WTC11 (cell line): Measurements from ENCODE around the gene ABCB8. TPM values are rescaled to one million over a fixed set of nuclear protein-coding genes. Genes with fewer than 3 reads are reported as not detected.
A peak's percentile ranks its signal among the peaks of the same experiment; 100 is the strongest.

Experiments
- ATAC-seq: fragments of 200-7000 bp; cut with Tn5 transposase; 2 replicates; pipeline ENCODE4 v1.10.0; 2021; ENCODE audit warnings: mild to moderate bottlenecking, moderate library complexity
- CTCF ChIA-PET: fragments of 300-600 bp; sonication (Branson Sonifier 250); formaldehyde crosslinking; loops from one replicate; lab custom pipeline; 2021; ENCODE audit warnings: antibody characterized with exemption; lab: Charles Lee
- POLR2A ChIA-PET: fragments of 350-600 bp; sonication (Branson Sonifier 250); formaldehyde crosslinking; loops from one replicate; lab custom pipeline; 2021; ENCODE audit warnings: antibody characterized with exemption; lab: Charles Lee
- DNase-seq: peaks from one replicate; pipeline ENCODE4 v3.0.0; 2021; ENCODE audit warnings: low spot score
- H3K27ac Mint-ChIP-seq: 2 replicates; pipeline ENCODE4 v1.8.0; 2021; ENCODE audit warnings: mixed read lengths
- H3K27me3 Mint-ChIP-seq: 2 replicates; pipeline ENCODE4 v1.8.0; 2021; ENCODE audit warnings: low read depth, mild to moderate bottlenecking, moderate library complexity, mixed read lengths
- H3K36me3 Mint-ChIP-seq: 2 replicates; pipeline ENCODE4 v1.8.0; 2021; ENCODE audit warnings: mixed read lengths
- H3K4me1 Mint-ChIP-seq: 2 replicates; pipeline ENCODE4 v1.8.0; 2022; ENCODE audit warnings: mixed read lengths
- H3K4me3 Mint-ChIP-seq: 2 replicates; pipeline ENCODE4 v1.8.0; 2021; ENCODE audit warnings: mild to moderate bottlenecking, moderate library complexity, mixed read lengths
- H3K9me3 Mint-ChIP-seq: 2 replicates; pipeline ENCODE4 v1.8.0; 2021; ENCODE audit warnings: mixed read lengths
- AFF4 ChIP-seq: sonication (generic); formaldehyde crosslinking; IDR thresholded peaks from 2 replicates; pipeline ENCODE4 v1.8.1; 2023; ENCODE audit warnings: mild to moderate bottlenecking, missing genetic modification reagents, borderline replicate concordance
- AR ChIP-seq: fragments of 250-450 bp; sonication (Bioruptor Pico); IDR thresholded peaks from 2 replicates; pipeline ENCODE4 v1.9.0; 2021; ENCODE audit warnings: mild to moderate bottlenecking
- E2F4 ChIP-seq: sonication (generic); formaldehyde crosslinking; IDR thresholded peaks from 2 replicates; pipeline ENCODE4 v1.8.1; 2022; ENCODE audit warnings: low read depth, mild to moderate bottlenecking, moderate library complexity, missing genetic modification reagents, borderline replicate concordance
- FOXJ3 ChIP-seq: sonication (generic); formaldehyde crosslinking; IDR thresholded peaks from 2 replicates; pipeline ENCODE4 v1.9.0; 2021; ENCODE audit warnings: missing genetic modification reagents, mild to moderate bottlenecking, borderline replicate concordance
- FOXK1 ChIP-seq: sonication (generic); formaldehyde crosslinking; IDR thresholded peaks from 2 replicates; pipeline ENCODE4 v1.8.0; 2022; ENCODE audit warnings: mild to moderate bottlenecking, moderate library complexity, missing genetic modification reagents
- JAZF1 ChIP-seq: fragments of 250-450 bp; sonication (Bioruptor Pico); IDR thresholded peaks from 2 replicates; pipeline ENCODE4 v1.9.0; 2021; ENCODE audit warnings: moderate library complexity, mild to moderate bottlenecking, inconsistent platforms
- MYBL2 ChIP-seq: sonication (generic); formaldehyde crosslinking; IDR thresholded peaks from 2 replicates; pipeline ENCODE4 v1.8.1; 2023; ENCODE audit warnings: mild to moderate bottlenecking, moderate library complexity, missing genetic modification reagents
- NFE2L1 ChIP-seq: sonication (generic); formaldehyde crosslinking; IDR thresholded peaks from 2 replicates; pipeline ENCODE4 v1.8.1; 2023; ENCODE audit warnings: missing genetic modification reagents
- NR1H2 ChIP-seq: sonication (generic); formaldehyde crosslinking; IDR thresholded peaks from 2 replicates; pipeline ENCODE4 v1.9.0; 2021; ENCODE audit warnings: mild to moderate bottlenecking, moderate library complexity, missing genetic modification reagents
- ZNF232 ChIP-seq: sonication (generic); formaldehyde crosslinking; IDR thresholded peaks from 2 replicates; pipeline ENCODE4 v1.8.0; 2022; ENCODE audit warnings: mild to moderate bottlenecking, missing genetic modification reagents
- ZNF263 ChIP-seq: sonication (generic); formaldehyde crosslinking; IDR thresholded peaks from 2 replicates; pipeline ENCODE4 v1.8.1; 2022; ENCODE audit warnings: low read depth, mild to moderate bottlenecking, moderate library complexity, missing genetic modification reagents
- ZNF423 ChIP-seq: fragments of 250-450 bp; sonication (Bioruptor Pico); IDR thresholded peaks from 2 replicates; pipeline ENCODE4 v2.1.2; 2022; ENCODE audit warnings: mild to moderate bottlenecking, moderate library complexity
- ZNF425 ChIP-seq: fragments of 250-450 bp; sonication (Bioruptor Pico); conservative IDR thresholded peaks from 2 replicates; pipeline ENCODE4 v1.9.0; 2021; ENCODE audit warnings: mild to moderate bottlenecking
- total RNA-seq: library from RNA; stranded (reverse); gene quantifications from 3 replicates; pipeline ENCODE4 v1.2.3, GENCODE V29; 2021
- TF ChIP-seq, protein P1 (sequence below): sonication (generic); formaldehyde crosslinking; IDR thresholded peaks from 2 replicates; pipeline ENCODE4 v1.8.1; 2023; ENCODE audit warnings: mild to moderate bottlenecking, missing genetic modification reagents
- TF ChIP-seq, protein P2 (sequence below): sonication (generic); formaldehyde crosslinking; IDR thresholded peaks from 2 replicates; pipeline ENCODE4 v1.8.0; 2022; ENCODE audit warnings: mild to moderate bottlenecking, missing genetic modification reagents
- TF ChIP-seq, protein P3 (sequence below): sonication (generic); formaldehyde crosslinking; IDR thresholded peaks from 2 replicates; pipeline ENCODE4 v1.8.1; 2023; ENCODE audit warnings: mild to moderate bottlenecking, moderate library complexity, missing genetic modification reagents
- TF ChIP-seq, protein P4 (sequence below): sonication (generic); formaldehyde crosslinking; IDR thresholded peaks from 2 replicates; pipeline ENCODE4 v1.8.0; 2022; ENCODE audit warnings: mild to moderate bottlenecking, missing genetic modification reagents

The ABCB8 gene
- total RNA-seq, 1 experiment from 2014 or later: 35.9 TPM

GRCh38 chr7:151053096-151053495, 24.8 kb downstream of the ABCB8 start (continued):
- no peak for TF ChIP-seq MYBL2 (CRISPR knock-in tag)
- TF ChIP-seq FOXK1: no peak
- TF ChIP-seq, protein P1, sequence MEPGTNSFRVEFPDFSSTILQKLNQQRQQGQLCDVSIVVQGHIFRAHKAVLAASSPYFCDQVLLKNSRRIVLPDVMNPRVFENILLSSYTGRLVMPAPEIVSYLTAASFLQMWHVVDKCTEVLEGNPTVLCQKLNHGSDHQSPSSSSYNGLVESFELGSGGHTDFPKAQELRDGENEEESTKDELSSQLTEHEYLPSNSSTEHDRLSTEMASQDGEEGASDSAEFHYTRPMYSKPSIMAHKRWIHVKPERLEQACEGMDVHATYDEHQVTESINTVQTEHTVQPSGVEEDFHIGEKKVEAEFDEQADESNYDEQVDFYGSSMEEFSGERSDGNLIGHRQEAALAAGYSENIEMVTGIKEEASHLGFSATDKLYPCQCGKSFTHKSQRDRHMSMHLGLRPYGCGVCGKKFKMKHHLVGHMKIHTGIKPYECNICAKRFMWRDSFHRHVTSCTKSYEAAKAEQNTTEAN (CRISPR knock-in tag): no peak
- no peak for TF ChIP-seq AR (CRISPR knock-in tag)
- no peak for TF ChIP-seq FOXJ3
- TF ChIP-seq, protein P2, sequence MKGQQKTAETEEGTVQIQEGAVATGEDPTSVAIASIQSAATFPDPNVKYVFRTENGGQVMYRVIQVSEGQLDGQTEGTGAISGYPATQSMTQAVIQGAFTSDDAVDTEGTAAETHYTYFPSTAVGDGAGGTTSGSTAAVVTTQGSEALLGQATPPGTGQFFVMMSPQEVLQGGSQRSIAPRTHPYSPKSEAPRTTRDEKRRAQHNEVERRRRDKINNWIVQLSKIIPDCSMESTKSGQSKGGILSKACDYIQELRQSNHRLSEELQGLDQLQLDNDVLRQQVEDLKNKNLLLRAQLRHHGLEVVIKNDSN (CRISPR knock-in tag): no peak
- no peak for TF ChIP-seq ZNF423 (CRISPR knock-in tag)

DNA sequence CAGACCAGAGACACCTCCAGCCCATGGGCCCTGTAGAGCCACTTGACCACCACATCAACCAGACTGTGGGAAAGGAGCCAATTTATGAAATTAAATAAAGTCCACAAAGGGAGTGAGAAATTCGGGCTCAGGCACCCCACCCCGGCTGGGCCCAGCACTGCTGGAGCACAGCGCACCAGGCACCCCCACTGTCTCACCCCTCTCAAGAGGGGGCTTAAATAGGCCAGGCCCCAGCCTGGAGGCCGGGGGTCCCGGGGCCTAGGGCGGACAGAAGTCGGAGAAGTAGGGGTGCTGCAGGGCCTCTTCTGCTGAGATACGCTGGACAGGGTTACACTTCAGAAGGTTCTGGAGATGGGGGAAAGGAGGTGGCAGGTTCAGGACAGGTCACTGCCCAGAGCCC, 25.5 kb downstream of the ABCB8 start:
- no peak overlapping the region for H3K27ac Mint-ChIP-seq
- ChIA-PET CTCF (no interaction called here), POLR2A (no interaction called here)
- H3K4me1 Mint-ChIP-seq: peaks cover 23% of the 10 kb centered on the region
- TF ChIP-seq ZNF263 (CRISPR knock-in tag) (no peak), ZNF232 (CRISPR knock-in tag) (no peak)
- TF ChIP-seq, protein P3, sequence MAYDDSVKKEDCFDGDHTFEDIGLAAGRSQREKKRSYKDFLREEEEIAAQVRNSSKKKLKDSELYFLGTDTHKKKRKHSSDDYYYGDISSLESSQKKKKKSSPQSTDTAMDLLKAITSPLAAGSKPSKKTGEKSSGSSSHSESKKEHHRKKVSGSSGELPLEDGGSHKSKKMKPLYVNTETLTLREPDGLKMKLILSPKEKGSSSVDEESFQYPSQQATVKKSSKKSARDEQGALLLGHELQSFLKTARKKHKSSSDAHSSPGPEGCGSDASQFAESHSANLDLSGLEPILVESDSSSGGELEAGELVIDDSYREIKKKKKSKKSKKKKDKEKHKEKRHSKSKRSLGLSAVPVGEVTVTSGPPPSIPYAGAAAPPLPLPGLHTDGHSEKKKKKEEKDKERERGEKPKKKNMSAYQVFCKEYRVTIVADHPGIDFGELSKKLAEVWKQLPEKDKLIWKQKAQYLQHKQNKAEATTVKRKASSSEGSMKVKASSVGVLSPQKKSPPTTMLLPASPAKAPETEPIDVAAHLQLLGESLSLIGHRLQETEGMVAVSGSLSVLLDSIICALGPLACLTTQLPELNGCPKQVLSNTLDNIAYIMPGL (CRISPR knock-in tag): no peak
- H3K27me3 Mint-ChIP-seq: peaks cover 37% of the 10 kb centered on the region
- H3K36me3 Mint-ChIP-seq: no peaks in the 10 kb centered on the region; the same call in 1 of the 2 replicates
- no peak overlapping the region for H3K4me3 Mint-ChIP-seq
- H3K9me3 Mint-ChIP-seq: no peaks in the 10 kb centered on the region
- ATAC-seq: no peak
- DNase-seq: no peak

GRCh38 chr7:151056283-151056665, 28.0 kb downstream of the ABCB8 start:
- no peak for ATAC-seq
- CTCF ChIA-PET: interaction anchor here (1.5 to 2.5 kb wide), 6 partner anchors 21 to 55 kb away, joined by 3 to 22 read pairs (median 8); partner anchors contain the start of gene ABCB8
- TF ChIP-seq NR1H2: no peak
- no peak for TF ChIP-seq E2F4 (CRISPR knock-in tag)
- no peak for TF ChIP-seq NFE2L1 (CRISPR knock-in tag)
- TF ChIP-seq AFF4 (CRISPR knock-in tag): no peak
- TF ChIP-seq, protein P4, sequence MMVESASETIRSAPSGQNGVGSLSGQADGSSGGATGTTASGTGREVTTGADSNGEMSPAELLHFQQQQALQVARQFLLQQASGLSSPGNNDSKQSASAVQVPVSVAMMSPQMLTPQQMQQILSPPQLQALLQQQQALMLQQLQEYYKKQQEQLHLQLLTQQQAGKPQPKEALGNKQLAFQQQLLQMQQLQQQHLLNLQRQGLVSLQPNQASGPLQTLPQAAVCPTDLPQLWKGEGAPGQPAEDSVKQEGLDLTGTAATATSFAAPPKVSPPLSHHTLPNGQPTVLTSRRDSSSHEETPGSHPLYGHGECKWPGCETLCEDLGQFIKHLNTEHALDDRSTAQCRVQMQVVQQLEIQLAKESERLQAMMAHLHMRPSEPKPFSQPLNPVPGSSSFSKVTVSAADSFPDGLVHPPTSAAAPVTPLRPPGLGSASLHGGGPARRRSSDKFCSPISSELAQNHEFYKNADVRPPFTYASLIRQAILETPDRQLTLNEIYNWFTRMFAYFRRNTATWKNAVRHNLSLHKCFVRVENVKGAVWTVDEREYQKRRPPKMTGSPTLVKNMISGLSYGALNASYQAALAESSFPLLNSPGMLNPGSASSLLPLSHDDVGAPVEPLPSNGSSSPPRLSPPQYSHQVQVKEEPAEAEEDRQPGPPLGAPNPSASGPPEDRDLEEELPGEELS (CRISPR knock-in tag): no peak
- TF ChIP-seq ZNF425: no peak
- no peak for TF ChIP-seq JAZF1 (CRISPR knock-in tag)
- TF ChIP-seq FOXJ3: no peak

More at GRCh38 chr7:151056283-151056665, 28.0 kb downstream of the ABCB8 start:
- no peak overlapping the region for H3K27ac Mint-ChIP-seq
- DNase-seq: no peak
- POLR2A ChIA-PET: no interaction called here
- H3K36me3 Mint-ChIP-seq: no peaks in the 10 kb centered on the region; the same call in 1 of the 2 replicates
- H3K27me3 Mint-ChIP-seq: peaks cover 19% of the 10 kb centered on the region
- peaks cover 31% of the 10 kb centered on the region for H3K4me1 Mint-ChIP-seq
- peak overlapping the region; percentile 98 for H3K4me3 Mint-ChIP-seq
- no peaks in the 10 kb centered on the region for H3K9me3 Mint-ChIP-seq
